ENCODE measurements around the gene HCAR3.
"Not testable (repeated sequence)": the region's sequence is repeated elsewhere in the genome, so short reads cannot be mapped to it uniquely, and the experiment has no call there.

Gene HCAR3

DNA sequence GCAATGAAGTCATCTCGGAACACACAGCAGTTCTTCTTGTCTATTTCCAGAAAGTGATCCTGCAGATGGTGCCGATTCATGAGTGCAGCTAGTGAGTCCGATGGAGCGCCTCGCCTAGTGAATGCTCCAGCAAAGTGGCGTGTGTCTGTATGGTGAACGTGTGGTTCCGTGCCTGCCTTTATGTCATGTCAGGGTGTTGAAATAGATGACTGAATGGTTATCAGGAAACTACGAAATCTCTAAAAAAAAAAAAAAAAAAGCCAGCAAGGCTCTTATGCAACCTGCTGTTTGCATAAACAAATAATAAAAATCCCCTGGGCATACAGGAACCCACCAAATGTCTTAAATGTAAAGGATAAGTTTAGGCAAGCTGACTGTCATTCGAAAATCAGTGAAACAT lies at the start of gene HCAR3:
Gene HCAR3, minus strand, starts transcription at position 154 of the 400 bp plus-strand sequence. Its CDS starts 74 bp downstream, at position 80.
- DNase-seq, result not testable (repeated sequence)

- no peak for DNase-seq
Measured at GRCh38 chr12:122757568-122757967, 41.0 kb upstream of the HCAR3 start.

- no peak for DNase-seq
Measured at GRCh38 chr12:122754790-122755189, 38.2 kb upstream of the HCAR3 start.

DNA sequence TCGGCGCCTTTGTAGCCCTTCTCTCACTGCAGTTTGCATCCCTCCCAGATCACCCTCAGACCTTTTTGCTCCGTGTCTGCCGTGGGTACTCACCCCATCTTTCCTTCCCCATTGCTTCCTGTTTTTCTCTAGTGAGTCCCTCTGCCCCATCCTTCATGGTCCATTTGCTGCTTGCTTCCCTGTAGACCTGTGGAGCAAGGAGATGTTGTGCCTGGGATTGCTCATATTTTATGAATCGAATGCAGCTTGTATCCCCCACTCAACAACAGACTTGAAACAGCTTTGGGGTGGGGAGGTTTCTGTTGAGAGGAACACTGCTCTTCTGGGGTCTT lies 36.7 kb upstream of the HCAR3 start:
- no peak for DNase-seq

GRCh38 chr12:122752464-122753318 lies 36.1 kb upstream of the HCAR3 start, which contains the start of gene DENR:
DENR (plus strand) TSS chr12:122752824; CDS start chr12:122753702, 878 bp downstream.
- DNase-seq, result peak; percentile 99

- DNase-seq, result not testable (repeated sequence)
Measured at GRCh38 chr12:122750781-122751515, 34.3 kb upstream of the HCAR3 start.

- DNase-seq, result no peak
Measured at GRCh38 chr12:122749569-122750332, 33.1 kb upstream of the HCAR3 start.

GRCh38 chr12:122747224-122748135 lies 30.9 kb upstream of the HCAR3 start:
- DNase-seq, result no peak

DNA sequence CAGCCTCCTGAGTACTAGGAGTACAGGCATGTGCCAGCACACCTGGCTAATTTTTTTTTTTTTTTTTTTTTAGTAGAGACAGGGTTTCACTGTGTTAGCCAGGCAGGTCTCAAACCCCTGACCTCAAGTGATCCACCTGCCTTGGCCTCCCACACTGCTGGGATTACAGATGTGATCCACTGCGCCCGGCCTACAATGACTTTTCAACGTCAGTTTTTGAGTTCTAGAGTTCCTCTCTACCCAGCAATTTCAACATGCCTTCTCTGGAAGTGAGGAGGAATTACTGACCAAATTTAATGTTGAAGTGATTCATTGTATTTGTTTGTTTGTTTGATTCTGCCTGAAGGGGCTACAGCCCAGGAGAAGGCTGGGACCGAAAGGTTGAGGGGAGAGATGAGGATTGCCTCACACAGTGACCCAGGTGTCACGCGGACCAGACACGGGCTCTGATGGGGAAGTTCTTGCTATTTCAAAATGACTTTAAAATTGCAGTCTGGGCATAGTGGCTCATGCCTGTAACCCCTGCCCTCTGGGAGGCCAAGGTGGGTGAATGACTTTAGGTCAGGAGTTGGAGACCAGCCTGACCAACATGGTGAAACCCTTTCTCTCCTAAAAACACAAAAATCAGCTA lies 27.4 kb upstream of the HCAR3 start:
- DNase-seq, result no peak

DNA sequence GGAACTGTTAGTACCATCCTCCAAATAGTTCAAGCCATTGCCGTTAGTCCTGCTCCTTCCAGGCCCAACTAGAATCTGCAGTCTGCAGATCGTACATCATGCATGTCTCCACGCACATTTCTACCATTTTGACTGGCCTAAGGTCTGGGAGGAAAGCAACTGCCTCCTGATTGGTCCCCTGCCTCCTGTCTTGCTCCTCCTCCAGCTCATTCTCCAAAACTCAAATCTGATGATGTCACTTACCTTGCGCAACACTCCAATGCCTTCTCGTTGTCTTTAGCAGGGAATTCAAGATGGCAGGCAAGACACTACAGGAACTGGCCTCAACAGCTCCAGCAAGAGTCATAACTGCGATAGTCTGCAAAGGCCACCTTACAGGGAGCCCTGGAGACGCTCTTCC lies 23.7 kb upstream of the HCAR3 start:
- DNase-seq, result no peak

GRCh38 chr12:122738571-122738970 lies 22.0 kb upstream of the HCAR3 start:
- DNase-seq, result no peak

GRCh38 chr12:122732611-122733010 lies 16.0 kb upstream of the HCAR3 start:
- DNase-seq, result no peak

- no peak for DNase-seq
Measured at GRCh38 chr12:122732170-122732569, 15.6 kb upstream of the HCAR3 start.

- no peak for DNase-seq
Measured at GRCh38 chr12:122730215-122731014, 13.8 kb upstream of the HCAR3 start, which contains the start of gene HCAR1. HCAR1 (minus strand) TSS chr12:122730844; CDS start chr12:122730339, 505 bp downstream.

- no peak for DNase-seq
Measured at GRCh38 chr12:122729583-122730214, 13.1 kb upstream of the HCAR3 start.

GRCh38 chr12:122726080-122726558 lies 9.5 kb upstream of the HCAR3 start:
- DNase-seq, result peak; percentile 22

DNA sequence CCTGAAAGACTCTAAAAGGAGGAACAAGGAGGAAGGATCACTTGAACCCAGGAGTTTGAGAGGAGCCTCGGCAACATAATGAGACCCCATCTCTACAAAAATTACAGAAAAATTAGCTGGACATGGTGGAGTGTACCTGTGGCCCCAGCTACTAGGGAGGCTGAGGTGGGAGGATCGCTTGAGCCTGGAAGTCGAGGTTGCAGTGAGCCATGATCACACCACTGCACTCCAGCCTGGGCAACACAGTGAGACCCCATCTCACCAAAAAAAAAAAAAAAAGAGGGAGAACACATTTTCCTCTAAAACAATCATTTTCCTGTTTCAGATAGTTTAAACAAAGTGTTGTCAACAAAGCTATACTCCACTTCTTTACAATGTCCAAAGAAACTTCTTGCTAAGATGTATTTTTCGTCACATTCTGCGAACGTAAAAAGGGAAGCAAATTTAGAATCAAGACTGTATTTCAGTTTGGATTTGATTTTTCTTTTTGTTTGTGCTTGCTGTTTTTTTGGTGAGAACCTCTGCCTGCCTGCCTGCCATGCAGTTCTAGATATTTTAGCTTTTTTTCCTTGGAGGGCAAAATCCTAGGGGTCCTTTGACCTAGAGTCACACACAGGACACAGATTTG lies 9.0 kb upstream of the HCAR3 start:
- no peak for DNase-seq

- DNase-seq, result no peak
Measured at GRCh38 chr12:122724641-122725243, 8.1 kb upstream of the HCAR3 start.

- no peak for DNase-seq
Measured at GRCh38 chr12:122722387-122722786, 5.8 kb upstream of the HCAR3 start.

Data from CD4-positive, alpha-beta T cell treated with Interleukin-10 for 1 hour (primary cell).